IMR-90 (cell line): ENCODE measurements around the gene CHST1. TPM values are rescaled to one million over a fixed set of nuclear protein-coding genes. Genes with fewer than 3 reads are reported as not detected.

ENCODE experiments used
- microRNA-seq, 2 experiments: library from miRNA; stranded (forward) in 1 of 2; unstranded in 1 of 2; fragments of 10-50 nt in 1 of 2; fragments of <30 nt in 1 of 2; gene quantifications in 1 of 2; microRNA quantifications in 1 of 2; one replicate each; pipeline versions ENCODE3 to v1.1.0; 2013 to 2020; ENCODE audit not compliant: insufficient read depth in 1 of 2, insufficient read length in 1 of 2, unreplicated experiment in 1 of 2
- polyA plus RNA-seq, 3 experiments: library from polyadenylated mRNA; depleted of rRNA; stranded (reverse); fragments of >200 nt; gene quantifications; 2 replicates each; pipeline ENCODE4 v1.2.3, GENCODE V29; 2012; ENCODE audit warnings: low replicate concordance in 1 of 3
- small RNA-seq, 5 experiments: library from RNA; depleted of rRNA; stranded (forward); fragments of <200 nt; gene quantifications; one replicate each; pipeline ENCODE3, GENCODE V24; 2012
- total RNA-seq: library from RNA; depleted of rRNA; stranded (reverse); fragments of >200 nt; gene quantifications from 2 replicates; pipeline ENCODE4 v1.2.3, GENCODE V29; 2012; rRNA removed

The CHST1 gene
- total and polyA plus RNA-seq, 2 of the 4 experiments (the other 2 are of a cell fraction): 0.21 TPM; not detected in 1

Small RNA genes within 50 kb of the gene (microRNA-seq; reads per million reads assigned to microRNA genes)
- gene MIR7154: 0 reads per million in 2 experiments

Small RNA genes within 50 kb of the gene (small RNA-seq; reads per million reads assigned to genes)
- gene MIR7154: 0 reads per million in 5 experiments

Other genes with a start within 250 kb of the CHST1 start
- gene SLC35C1, start 139.5 kb upstream of the CHST1 start, total RNA-seq: 3.1 and 4.3 TPM in 2 replicates
- 26.7 and 27.1 TPM in 2 replicates for gene SLC35C1, start 139.5 kb upstream of the CHST1 start, polyA plus RNA-seq (2012; rRNA removed)
- gene CRY2, start 181.9 kb upstream of the CHST1 start, total RNA-seq: 12.8 and 13.1 TPM in 2 replicates
- gene CRY2, start 181.9 kb upstream of the CHST1 start, polyA plus RNA-seq (2012; rRNA removed): 10.8 and 12.2 TPM in 2 replicates
- 6.5 and 6.9 TPM in 2 replicates for gene MAPK8IP1, start 220.0 kb upstream of the CHST1 start, total RNA-seq
- gene MAPK8IP1, start 220.0 kb upstream of the CHST1 start, polyA plus RNA-seq (2012; rRNA removed): 9.6 and 12.4 TPM in 2 replicates
- gene FREY1, start 241.6 kb upstream of the CHST1 start, total RNA-seq: 0.83 TPM in 1 of 2 replicates, not detected in the other
- 0.21 and 0.49 TPM in 2 replicates for gene FREY1, start 241.6 kb upstream of the CHST1 start, polyA plus RNA-seq (2012; rRNA removed)